CD14-positive monocyte (primary cell): ENCODE data around the gene ZSCAN5A. TPM values are rescaled to one million over a fixed set of nuclear protein-coding genes. Genes with fewer than 3 reads are reported as not detected.

ENCODE experiments used
- DNase-seq, 3 donors: peaks; one replicate each; pipeline ENCODE4 v3.0.0-alpha.2; 2011 to 2022
- H2AFZ ChIP-seq: 2 replicates; pipeline ENCODE4 v1.6.0; 2012; ENCODE audit warnings: mild to moderate bottlenecking, low read depth, low read length, inconsistent platforms; ENCODE audit not compliant: insufficient read depth, poor library complexity, severe bottlenecking
- H3K27ac ChIP-seq, 2 donors: 1 replicate in 1 of 2; 2 replicates in 1 of 2; pipeline ENCODE4 v1.5.1; 2012 to 2013; ENCODE audit warnings: low read length in 2 of 2, control low read depth in 1 of 2, inconsistent platforms in 1 of 2, low read depth in 1 of 2, mild to moderate bottlenecking in 1 of 2
- H3K27me3 ChIP-seq, 2 donors: one replicate each; pipeline versions ENCODE4 v1.6.0 to v1.6.1; 2011 to 2013; ENCODE audit warnings: low read length in 2 of 2; ENCODE audit not compliant: control insufficient read depth in 2 of 2, insufficient read depth in 2 of 2
- H3K36me3 ChIP-seq, 2 donors: replicated peaks in 1 of 2; 1 replicate in 1 of 2; 2 replicates in 1 of 2; pipeline versions ENCODE4 v1.5.1 to v1.6.1; 2012 to 2013; ENCODE audit warnings: low read length in 2 of 2, control low read depth in 1 of 2, inconsistent platforms in 1 of 2, mild to moderate bottlenecking in 1 of 2; ENCODE audit not compliant: insufficient read depth in 2 of 2, control insufficient read depth in 1 of 2
- H3K4me1 ChIP-seq, 2 donors: 1 replicate in 1 of 2; 2 replicates in 1 of 2; pipeline versions ENCODE4 v1.5.1 to v1.6.1; 2012 to 2013; ENCODE audit warnings: low read length in 2 of 2, control low read depth in 1 of 2, inconsistent platforms in 1 of 2, mild to moderate bottlenecking in 1 of 2, moderate library complexity in 1 of 2; ENCODE audit not compliant: insufficient read depth in 2 of 2, control insufficient read depth in 1 of 2
- H3K4me2 ChIP-seq: replicated peaks from 2 replicates; pipeline ENCODE3; 2012; ENCODE audit warnings: low read length, moderate library complexity, mild to moderate bottlenecking; ENCODE audit not compliant: poor library complexity, severe bottlenecking; ENCODE audit errors: extremely low read depth
- H3K4me3 ChIP-seq, 3 experiments: fragments of 200-600 bp in 1 of 3; sonication (generic) in 1 of 3; replicated peaks in 1 of 3; 1 replicate in 2 of 3; 2 replicates in 1 of 3; pipeline ENCODE4 v1.5.1; 2011 to 2013; ENCODE audit warnings: low read length in 3 of 3, mild to moderate bottlenecking in 3 of 3, control low read depth in 2 of 3, low read depth in 2 of 3, inconsistent platforms in 1 of 3, moderate library complexity in 1 of 3
- H3K79me2 ChIP-seq: 2 replicates; pipeline ENCODE4 v1.6.0; 2012; ENCODE audit warnings: mild to moderate bottlenecking, control low read depth, inconsistent platforms, low read length, moderate library complexity; ENCODE audit not compliant: insufficient read depth
- H3K9ac ChIP-seq: 2 replicates; pipeline ENCODE4 v1.6.0; 2017; ENCODE audit warnings: low read length, mild to moderate bottlenecking; ENCODE audit not compliant: insufficient read depth, poor library complexity, severe bottlenecking
- H3K9me3 ChIP-seq, 2 donors: replicated peaks in 1 of 2; 1 replicate in 1 of 2; 2 replicates in 1 of 2; pipeline versions ENCODE4 v1.5.1 to v1.6.1; 2012 to 2013; ENCODE audit warnings: low read length in 2 of 2, control low read depth in 1 of 2; ENCODE audit not compliant: control insufficient read depth in 1 of 2, insufficient read depth in 1 of 2
- H4K20me1 ChIP-seq: 2 replicates; pipeline ENCODE4 v1.6.0; 2012; ENCODE audit warnings: mild to moderate bottlenecking, low read length, control low read depth, moderate library complexity; ENCODE audit not compliant: insufficient read depth
- H3K27ac Mint-ChIP-seq, 7 donors: one replicate each; pipeline ENCODE4 v1.8.0; 2020; ENCODE audit warnings: mild to moderate bottlenecking in 7 of 7, mixed read lengths in 7 of 7, moderate library complexity in 6 of 7, inconsistent platforms in 2 of 7
- H3K27me3 Mint-ChIP-seq, 3 donors: one replicate each; pipeline ENCODE4 v1.8.0; 2021 to 2022; ENCODE audit warnings: low read depth in 3 of 3, mild to moderate bottlenecking in 3 of 3, mixed read lengths in 3 of 3, moderate library complexity in 3 of 3, inconsistent platforms in 1 of 3
- H3K36me3 Mint-ChIP-seq, 2 donors: one replicate each; pipeline ENCODE4 v1.8.0; 2020; ENCODE audit warnings: mixed read lengths in 2 of 2, inconsistent platforms in 1 of 2, mild to moderate bottlenecking in 1 of 2
- H3K4me1 Mint-ChIP-seq: one replicate; pipeline ENCODE4 v1.8.0; 2020; ENCODE audit warnings: mild to moderate bottlenecking, mixed read lengths
- H3K4me3 Mint-ChIP-seq, 2 donors: one replicate each; pipeline ENCODE4 v1.8.0; 2020; ENCODE audit warnings: mild to moderate bottlenecking in 2 of 2, mixed read lengths in 2 of 2, moderate library complexity in 1 of 2
- H3K9me3 Mint-ChIP-seq, 7 donors: one replicate each; pipeline ENCODE4 v1.8.0; 2020 to 2022; ENCODE audit warnings: mixed read lengths in 7 of 7, mild to moderate bottlenecking in 6 of 7, moderate library complexity in 6 of 7, inconsistent platforms in 2 of 7
- CTCF ChIP-seq: fragments of 200-600 bp; IDR thresholded peaks from one replicate; pipeline ENCODE4 v1.8.0; 2022; ENCODE audit warnings: antibody characterized with exemption, mild to moderate bottlenecking
- WGBS: methylation state at CpG from one replicate; pipeline ENCODE4 v1.1.5; 2013; ENCODE audit warnings: missing lambda C conversion rate; ENCODE audit not compliant: insufficient coverage; 5-methylcytosine and 5-hydroxymethylcytosine counted together
- intact Hi-C, 2 donors: fragments of 100-400 bp; cut with micrococcal nuclease; formaldehyde crosslinking; loops; one replicate each; pipeline versions ENCODE4 v1.15.0 to v1.15.1; 2023
- polyA plus RNA-seq, 3 donors: library from polyadenylated mRNA; depleted of rRNA in 1 of 3; unstranded in 2 of 3; stranded (reverse) in 1 of 3; fragments of 300-500 nt in 2 of 3; fragments of >200 nt in 1 of 3; fragmentation: Illumina TruSeq in 2 of 3; gene quantifications; 1 replicate in 2 of 3; 2 replicates in 1 of 3; pipeline ENCODE4 v1.2.3, GENCODE V29; 2012 to 2021

Gene ZSCAN5A
- polyA plus RNA-seq, 3 donors = 5.3 to 11.3 (median 6.3) TPM

- Histone ChIP-seq H3K4me2 (no peak overlapping the region), H3K27me3 (no peaks in the 10 kb centered on the region), H4K20me1 (no peaks in the 10 kb centered on the region), H3K9ac (no peak overlapping the region), H3K9me3 (no peaks in the 10 kb centered on the region), H3K4me3 (no peak overlapping the region), H3K79me2 (no peaks in the 10 kb centered on the region), H3K36me3 (peaks cover 6 to 19% of the 10 kb centered on the region in 2 donors), H2AFZ (no peak overlapping the region), H3K27ac (no peak overlapping the region), H3K4me1 (no peaks in the 10 kb centered on the region)
- Mint-ChIP-seq H3K4me3 (no peak overlapping the region), H3K27me3 (peaks cover 0 to 2% (median 0%) of the 10 kb centered on the region in 3 donors), H3K27ac (peak overlapping the region in 1 of 7 donors; percentile 58), H3K9me3 (peaks cover 0 to 1% (median 0%) of the 10 kb centered on the region in 7 donors), H3K4me1 (no peaks in the 10 kb centered on the region), H3K36me3 (peaks cover 25 to 34% of the 10 kb centered on the region in 2 donors)
- 93% methylated on average over 6 of the region's 9 CpGs for WGBS
- no peak for TF ChIP-seq CTCF
- no peak for DNase-seq
- intact Hi-C loops = no loop called here
These were observed 91.2 kb downstream of the ZSCAN5A start for GRCh38 chr19:56223481-56223880.

DNA sequence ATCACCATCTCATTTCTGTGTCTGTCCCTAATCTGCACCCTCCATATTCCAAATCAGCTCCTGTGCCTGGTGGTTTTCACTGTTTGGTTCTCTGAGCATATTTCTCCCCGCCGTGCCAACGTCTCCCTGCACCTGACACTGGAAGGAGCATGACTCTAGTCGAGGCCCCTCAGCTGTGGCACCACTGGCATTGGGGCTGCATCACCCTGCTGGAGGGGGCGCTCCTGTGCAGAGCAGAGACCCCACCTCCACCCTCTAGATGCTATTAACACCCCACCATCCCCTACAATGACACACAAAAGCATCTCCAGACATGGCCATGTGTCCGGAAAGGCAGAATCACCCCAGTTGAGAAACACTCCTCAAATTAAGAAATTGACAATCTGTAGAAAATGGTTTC lies 91.7 kb downstream of the ZSCAN5A start:
- no peak overlapping the region for H3K4me3 Mint-ChIP-seq
- Histone ChIP-seq H3K4me3 (no peak overlapping the region), H3K79me2 (no peaks in the 10 kb centered on the region), H3K4me2 (no peak overlapping the region), H4K20me1 (no peaks in the 10 kb centered on the region), H3K27ac (no peak overlapping the region), H3K4me1 (no peaks in the 10 kb centered on the region), H3K9ac (no peak overlapping the region), H3K27me3 (peaks cover 0 to 2% of the 10 kb centered on the region in 2 donors), H2AFZ (no peak overlapping the region), H3K9me3 (no peaks in the 10 kb centered on the region), H3K36me3 (peaks cover 6 to 19% of the 10 kb centered on the region in 2 donors)
- H3K27ac Mint-ChIP-seq = no peak overlapping the region
- peaks cover 3% of the 10 kb centered on the region for H3K4me1 Mint-ChIP-seq
- peaks cover 0 to 2% (median 0%) of the 10 kb centered on the region in 7 donors for H3K9me3 Mint-ChIP-seq
- peaks cover 2 to 7% (median 4%) of the 10 kb centered on the region in 3 donors for H3K27me3 Mint-ChIP-seq
- peaks cover 25 to 34% of the 10 kb centered on the region in 2 donors for H3K36me3 Mint-ChIP-seq
- WGBS = 96% methylated on average over 4 of the region's 6 CpGs
- intact Hi-C loops = no loop called here
- no peak for TF ChIP-seq CTCF
- DNase-seq = no peak
